NCI-H187 (cell line): Measurements from ENCODE around the gene GRIPAP1.
A peak's percentile ranks its signal among the peaks of the same experiment; 100 is the strongest.

Source experiments
- DNase-seq, 2 experiments: peaks; one replicate each; lab custom pipeline; 2025; lab: John Stamatoyannopoulos, UW

The GRIPAP1 gene

DNA sequence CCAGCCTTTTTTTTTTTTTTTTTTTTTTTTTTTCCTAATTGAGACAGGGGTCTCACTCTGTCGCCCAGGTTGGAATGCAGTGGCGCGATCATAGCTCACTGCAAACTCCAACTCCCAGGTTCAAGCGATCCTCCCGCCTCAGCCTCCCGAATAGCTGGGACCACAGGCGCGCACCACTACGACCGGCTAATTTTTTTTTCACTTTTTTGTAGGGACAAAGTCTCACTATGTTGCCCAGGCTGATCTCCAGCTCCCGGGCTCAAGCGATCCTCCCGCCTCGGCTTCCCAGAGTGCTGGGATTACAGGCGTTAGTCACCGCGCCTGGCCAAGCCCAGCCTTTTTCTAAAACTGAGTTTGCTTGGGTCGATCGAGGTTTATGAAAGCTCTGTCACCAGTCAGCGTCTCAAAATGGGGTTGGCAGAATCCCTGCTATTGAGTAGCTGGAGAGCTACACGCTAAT is 43.4 kb downstream of the GRIPAP1 start:
- DNase-seq = peak in 1 of 2 experiments; percentile 31

DNA sequence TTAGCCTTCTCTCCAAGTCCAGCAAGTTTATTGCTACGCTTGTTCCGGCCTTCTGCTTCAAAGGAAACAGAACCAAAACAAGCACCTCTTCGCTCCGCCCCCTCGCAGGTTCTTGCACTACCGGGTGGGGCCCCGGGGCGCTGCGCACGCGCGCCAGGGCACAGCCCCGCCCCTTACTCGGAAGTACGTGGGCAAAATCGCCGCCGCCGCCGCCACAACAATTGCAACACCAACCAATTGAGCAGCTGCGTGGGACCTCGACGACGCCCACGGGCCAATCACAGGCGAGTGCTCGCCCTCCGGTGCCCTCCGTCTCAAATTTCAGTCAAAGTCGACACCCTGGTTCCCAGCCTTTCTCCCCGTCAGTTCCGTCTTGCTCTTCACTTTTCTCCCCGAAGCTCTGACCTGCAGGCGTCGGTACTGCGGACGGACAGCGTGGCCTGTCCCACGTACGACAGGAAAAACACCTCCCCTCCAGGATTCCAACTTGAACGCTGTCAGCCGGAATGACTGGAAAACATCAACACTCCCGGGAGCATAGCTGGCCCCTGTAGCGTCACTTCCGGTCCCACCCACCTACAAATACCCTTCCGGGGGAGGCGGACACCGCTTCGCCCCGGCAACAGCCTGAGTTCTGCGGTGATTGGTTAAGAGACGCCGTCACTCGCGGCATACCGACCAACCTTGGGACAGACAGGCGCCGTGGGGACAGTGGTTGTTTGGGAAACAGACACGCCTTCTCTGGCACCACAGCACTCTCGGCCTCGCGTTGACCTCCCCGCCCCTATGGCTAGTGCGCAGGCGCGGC is 44.0 kb downstream of the GRIPAP1 start:
- DNase-seq = peak; percentile 86 to 91

DNA sequence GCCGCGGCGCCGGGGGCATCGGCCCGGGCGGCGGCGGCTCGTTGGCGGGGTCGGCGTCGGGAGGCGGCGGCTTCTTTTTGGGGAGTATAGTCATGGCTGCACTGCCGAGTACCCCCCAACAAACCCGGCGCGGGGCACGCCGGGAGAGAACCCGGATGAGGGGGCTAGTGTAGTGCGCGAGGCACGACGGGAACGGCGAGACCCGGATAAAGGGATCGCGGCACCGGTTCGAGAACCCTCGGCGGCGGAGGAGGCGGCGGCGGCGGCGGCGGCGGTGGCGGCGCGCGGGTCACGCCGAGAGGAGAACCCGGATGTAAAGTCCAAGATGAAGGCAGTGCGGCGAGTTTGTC is 44.6 kb downstream of the GRIPAP1 start, which contains the start of gene OTUD5:
Gene OTUD5, minus strand, starts transcription at position 131 of the 350 bp plus-strand sequence. Its CDS starts 37 bp downstream, at position 94.
- peak; percentile 15 to 25 for DNase-seq

DNA sequence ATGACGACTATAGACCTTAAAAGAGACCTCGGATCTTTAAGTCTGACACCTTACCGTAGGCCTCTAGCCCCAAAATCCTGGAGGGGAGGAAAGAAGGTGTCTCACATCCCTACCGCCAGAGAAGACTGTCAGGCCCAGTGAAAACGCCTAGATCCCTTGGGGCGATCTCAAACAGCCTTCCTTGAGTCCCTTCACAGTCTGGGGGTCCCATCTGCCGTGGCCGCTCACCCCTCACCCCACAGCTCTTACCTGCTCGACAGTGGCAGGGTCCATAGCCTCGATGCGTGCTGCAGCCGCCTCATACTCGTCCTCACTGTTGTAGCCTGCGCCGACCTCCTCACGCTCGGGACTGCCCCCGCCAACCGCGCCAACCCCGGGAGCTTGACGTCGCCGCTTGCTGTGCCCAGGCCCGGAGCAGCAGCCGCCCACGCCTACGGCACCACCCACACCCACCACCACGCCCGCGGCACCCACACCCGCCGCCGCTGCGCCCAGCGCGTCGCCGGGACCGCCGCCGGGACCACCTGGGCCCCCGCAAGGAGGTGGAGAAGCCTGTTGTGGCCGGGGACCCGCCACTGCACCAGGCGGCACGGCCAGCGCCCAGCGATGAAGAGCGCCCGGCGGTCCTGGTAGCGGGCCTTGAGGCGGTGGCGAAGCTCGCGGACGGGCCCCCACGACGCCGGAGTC is 45.2 kb downstream of the GRIPAP1 start:
- no peak for DNase-seq

DNA sequence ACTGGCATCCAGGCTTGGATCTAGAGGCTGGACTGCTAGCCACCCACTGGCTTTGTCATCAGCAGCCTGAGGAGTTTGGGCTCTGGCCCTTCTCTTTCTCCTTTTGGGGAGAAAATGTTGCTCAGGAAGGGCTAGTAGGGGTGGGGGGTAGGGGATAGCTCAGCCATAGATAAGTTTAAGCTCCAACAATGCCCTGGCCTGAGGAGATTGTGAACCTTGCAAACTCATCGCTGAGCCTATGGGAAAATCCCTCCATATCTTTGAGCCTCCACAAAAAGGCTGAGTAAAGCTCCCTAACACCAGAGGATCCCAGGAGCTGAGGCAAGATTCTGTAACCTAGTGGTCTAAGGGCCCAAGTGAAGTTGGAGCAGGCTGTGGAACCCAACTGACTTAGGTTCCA is 53.5 kb downstream of the GRIPAP1 start:
- no peak for DNase-seq

DNA sequence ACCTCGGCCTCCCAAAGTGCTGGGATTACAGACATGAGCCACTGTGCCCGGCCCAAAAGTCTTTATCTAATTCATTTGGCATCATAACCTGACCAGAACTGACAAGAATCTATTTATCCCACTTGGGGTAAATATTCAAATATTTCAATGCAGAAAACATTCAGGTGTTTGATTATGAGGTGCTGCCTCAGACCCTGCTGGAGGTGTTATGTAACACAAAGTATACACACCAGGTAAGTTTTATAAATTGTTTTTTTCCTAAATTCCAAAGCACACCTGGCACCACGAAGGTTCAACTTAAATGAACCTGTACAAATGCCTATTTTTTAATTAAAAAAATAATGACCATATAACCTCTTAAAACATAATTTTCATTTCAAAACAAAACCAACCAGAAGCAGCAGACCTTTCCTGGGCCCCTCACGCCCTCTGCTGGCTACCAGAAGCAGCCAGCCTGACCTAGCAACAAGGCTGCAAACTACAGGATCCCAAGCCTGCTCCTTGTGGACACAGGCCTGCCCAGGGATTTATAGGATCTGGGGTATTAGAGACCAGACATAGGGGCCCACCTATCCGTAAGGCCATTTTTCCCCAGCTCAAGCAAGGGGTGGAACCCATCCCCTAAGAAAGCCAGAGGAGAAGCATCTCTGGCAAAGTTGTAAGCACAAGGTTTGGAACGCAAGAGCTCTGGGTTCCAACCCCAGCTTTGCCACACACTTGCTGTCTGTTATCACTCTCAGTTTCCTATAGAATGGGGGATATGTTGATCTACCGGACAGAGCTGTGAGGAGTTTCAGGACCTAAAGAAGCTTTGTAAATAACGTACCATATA is 56.3 kb downstream of the GRIPAP1 start:
- no peak for DNase-seq

DNA sequence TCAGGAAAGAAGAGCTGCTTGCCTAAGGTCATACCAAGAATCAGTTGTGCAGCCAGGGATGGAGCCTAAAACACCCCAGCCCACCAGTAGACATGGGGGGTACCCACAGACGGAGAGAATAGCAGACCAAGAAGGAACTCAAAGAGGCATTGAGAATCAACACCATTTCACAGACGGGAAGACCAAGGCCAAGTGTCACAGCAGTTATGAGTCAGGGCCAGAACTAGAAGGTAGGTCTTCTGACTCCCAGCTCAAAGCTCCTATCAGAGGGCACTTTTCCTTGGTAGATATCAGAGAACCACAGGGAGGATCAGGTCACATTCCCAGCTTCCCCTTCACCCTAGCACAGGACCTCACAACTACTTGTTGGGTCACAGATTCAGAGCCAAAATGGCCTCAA is 59.2 kb downstream of the GRIPAP1 start:
- no peak for DNase-seq

DNA sequence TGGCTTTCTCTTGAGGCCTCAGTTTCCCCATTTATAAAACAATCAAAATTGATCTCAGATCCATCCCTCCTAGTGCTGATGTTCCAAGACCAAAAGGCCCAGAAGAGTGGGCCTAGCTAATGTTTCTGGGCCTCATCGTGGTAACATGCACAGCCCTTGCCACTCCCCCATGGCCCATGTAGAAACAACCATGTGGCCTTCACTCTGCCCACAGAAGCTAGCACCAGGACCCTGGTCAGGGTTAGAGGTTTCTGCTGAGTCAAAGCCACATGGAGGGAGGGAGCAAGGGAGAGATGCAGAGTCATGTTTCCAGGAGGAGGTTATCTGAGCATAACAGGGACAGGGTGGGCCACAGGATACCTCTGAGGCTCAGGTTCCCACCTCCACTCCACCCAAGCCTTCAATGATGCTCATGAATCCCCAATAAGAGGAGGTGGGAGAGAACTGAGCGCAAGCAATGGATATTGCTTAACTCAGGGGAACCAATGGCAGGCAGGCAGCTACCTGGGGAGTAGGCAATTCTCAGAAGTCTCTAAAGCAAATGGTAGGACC is 61.6 kb downstream of the GRIPAP1 start:
- no peak for DNase-seq

DNA sequence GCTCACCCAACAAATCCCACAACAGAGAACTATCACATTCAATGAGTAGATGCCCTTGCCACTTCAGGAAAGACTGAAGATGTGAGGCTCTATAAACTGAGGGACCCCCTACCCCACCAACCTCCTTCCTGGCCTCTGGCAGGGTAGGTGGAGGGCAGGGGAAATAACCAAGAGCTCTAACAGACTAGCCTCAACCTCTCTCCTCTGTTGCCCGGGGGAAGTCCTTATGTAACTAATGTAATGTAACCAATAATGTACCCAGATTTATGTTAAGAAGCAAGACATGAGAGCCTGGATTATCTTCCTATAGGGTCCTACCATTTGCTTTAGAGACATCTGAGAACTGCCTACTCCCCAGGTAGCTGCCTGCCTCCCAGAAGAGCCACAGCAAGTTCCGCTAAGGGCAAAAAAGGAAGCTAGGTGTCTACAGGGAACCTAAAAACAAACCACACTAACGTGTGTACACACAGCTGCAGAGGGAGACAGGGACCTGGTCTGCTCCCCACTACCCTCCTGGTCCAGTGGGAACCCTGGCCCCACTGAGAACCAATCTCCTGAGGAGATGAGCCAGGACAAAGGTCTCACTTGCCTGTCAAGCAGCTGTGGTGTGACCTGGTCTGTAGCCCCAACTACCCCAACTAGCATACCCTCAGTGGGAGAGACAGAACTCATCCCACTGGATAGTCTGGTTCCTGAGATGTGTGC is 62.4 kb downstream of the GRIPAP1 start:
- DNase-seq = no peak

DNA sequence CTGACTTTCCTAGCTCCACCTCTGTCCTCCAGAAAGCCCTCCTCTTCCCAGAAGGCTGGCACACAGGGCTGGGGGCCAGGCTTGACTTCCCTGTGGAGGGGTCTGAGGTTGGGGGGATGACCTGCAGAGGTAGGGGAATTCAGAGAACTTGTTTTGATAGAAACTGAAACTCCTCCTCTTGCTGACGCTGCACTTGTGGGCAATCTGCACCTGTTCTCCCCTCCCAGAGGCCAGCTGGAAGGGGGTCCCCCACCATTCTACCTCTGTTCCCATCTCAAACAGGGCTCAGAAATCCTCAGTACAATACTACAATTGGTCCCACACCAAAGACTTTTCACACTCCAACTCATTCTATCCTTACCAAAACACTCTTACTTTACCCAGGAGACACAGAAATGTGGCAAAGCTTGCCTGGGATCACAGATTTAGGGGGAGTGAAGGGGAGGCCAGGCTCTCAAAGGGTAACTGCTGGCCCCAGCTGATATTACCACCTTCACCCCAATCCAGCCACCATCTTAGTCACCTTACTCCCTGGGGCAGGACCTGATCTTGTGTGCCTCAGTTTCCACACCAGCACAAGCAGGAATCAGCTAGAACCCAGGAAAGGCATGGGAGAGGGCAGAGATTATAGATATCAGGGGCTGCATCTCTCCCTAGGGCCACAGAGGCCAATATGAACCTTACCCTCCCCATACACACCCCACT is 63.2 kb downstream of the GRIPAP1 start:
- DNase-seq = no peak

DNA sequence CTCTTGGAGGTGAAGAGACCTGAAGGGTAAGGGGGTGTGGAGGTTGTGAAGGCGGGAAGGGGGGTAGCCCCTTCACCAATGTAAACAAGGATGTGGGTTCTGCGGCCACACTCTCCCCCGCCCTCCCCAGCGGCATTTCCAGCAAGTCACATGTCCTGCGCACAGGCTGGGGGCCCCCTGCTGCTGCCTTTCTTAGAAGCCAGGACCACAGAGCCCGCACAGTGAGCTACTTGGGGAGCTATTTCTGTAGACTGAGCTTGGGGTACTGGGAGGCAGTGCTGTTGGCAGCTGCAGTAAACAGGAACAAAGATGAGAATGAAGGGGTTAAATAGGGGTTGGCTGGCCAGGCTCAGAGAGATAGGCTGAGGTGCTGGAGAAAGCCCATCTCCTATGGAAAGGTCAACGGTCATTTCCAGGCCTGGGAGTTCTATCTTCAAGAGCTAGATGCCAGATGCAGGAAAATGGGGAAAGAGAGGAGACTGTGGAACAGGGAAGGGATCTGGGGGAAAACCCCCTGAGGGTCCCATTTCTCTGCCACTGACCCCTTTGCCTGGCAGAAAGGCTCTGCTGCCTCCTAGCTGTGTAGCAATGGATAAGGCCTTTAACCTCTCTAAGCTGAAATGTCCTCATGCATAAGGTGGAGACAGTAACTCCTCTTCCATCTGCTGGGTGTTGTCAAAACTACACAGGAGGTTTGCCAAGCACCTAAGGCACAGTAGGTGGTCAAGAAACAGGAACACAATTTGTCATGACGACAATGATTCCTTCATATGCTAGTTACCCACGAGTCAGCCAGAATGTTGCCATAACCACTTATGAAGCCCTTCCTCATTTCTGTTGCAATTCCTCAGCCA is 64.8 kb downstream of the GRIPAP1 start:
- DNase-seq = no peak

DNA sequence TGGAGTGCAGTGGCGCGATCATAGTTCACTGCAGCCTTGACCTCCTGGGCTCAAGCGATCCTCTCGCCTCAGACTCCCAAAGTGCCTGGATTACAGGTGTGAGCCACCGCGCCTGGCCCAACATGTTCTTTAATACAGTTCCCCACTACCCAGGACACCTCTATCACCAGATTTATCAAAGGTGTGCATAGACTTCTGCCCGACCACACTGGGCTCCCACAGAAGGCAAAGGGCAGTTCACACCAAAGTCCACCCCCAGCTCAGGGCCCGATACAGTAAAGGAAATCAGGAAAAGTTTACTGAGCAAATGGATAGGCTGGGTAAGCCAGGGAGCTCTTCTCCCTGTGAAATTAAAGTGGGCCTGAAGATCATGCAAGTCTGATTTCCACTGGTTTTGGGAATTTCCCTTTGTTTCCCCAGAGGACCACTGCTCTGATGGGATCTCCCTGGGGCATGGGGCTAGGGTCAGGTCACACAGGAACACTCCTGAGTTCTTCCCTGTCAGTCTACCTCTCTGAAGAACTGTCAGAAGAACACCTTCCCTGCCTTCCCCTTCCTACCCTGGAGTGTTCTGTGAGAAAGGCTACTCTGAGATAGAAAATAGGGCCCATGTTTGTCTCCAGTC is 65.5 kb downstream of the GRIPAP1 start:
- no peak for DNase-seq

DNA sequence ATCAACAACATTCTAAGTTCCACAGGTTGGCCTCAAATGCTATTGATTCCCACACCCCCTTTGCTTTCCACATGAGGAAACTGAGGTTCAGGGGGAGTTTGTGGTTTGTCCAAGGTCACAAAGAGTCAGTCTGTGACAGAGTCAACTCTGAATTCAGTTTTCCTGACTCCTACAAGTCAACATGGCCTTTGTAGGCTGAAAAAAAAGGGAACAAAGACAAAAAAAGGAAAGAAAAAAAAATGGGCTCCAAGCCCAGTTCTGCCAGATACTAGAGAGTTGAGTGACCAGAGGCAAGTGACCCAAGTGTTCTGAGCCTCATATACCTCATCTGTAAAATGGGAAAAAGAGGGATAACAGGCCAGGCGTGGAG is 66.8 kb downstream of the GRIPAP1 start:
- no peak for DNase-seq

DNA sequence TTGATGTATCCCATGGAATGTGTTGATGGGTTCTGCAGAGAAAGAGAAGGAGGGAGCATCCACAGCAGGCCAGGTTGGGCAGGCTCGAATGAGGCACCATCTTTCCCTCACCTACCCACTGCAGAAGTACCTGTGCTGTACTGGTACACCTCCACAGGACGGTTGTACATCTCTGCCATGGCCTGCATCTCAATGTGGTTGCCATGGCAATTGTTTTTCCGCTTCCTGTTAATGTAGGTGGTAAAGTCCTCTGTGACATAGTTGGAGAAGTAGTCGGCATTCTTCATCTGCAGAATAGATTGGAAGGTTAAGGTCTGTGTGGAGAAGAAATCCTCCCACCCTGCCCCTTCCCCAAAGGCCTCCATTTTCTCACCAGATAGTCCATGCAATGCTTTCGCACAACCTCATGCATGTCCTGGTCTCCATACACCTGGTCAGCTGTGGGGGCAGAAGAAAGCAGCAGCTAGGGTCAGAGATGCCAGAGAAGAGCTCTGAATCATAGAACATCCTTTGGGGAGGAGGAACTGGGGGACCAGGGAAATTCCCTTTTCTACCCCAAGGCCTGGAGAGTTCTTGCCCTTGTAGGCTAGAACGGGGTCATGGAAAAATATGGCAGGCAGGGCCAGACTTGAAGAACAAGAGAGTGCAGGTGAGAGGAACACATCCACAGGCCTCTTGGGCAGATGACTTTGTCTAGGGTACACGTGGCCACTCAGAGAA is 67.3 kb downstream of the GRIPAP1 start:
- no peak for DNase-seq

DNA sequence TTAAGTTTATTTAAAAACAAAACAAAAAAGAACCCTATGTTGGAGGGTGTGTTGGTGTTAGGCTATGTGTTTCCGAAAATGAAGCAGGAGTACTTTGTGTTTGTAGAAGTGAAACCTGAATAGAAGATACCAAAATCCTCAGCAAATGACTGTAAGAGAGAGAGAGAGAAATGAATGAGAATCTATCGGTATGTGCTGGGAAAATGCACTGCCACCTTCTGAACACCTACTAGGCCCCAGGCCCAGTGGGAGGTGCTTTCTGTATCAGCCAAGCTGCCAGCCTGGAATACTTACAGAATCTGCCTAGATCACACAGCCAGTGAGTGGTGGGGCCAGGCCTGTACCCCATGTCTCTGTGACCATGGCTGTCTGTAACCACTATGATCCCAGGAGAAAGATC is 68.3 kb downstream of the GRIPAP1 start:
- DNase-seq = no peak

DNA sequence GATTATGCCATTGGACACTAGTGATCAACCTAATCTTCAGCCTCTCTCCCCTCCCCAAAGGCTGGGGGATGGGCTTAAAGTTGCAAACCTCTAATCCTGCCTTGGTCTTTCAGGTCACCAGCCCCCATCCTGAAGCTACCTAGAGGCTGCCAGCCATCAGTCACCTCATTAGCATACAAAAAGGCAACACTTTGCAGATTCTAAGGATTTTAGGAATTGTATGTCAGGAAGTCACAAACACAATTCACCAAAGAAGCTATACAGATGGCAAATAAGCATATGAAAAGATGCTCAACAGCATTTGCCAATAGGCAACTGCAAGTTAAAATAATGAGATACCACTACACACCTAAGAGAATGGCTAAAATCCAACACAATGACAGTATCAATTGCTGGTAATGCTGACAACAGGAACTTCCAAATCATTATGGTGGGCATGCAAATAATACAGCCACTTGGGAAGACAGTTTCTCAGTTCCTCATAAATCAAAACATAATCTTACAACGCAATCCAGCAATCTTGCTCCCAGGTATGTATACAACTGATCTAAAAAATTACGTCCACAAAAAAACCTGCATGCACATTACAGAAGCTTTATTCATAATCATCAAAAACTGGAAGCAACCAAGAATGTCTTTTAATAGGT is 74.2 kb downstream of the GRIPAP1 start:
- DNase-seq = no peak

DNA sequence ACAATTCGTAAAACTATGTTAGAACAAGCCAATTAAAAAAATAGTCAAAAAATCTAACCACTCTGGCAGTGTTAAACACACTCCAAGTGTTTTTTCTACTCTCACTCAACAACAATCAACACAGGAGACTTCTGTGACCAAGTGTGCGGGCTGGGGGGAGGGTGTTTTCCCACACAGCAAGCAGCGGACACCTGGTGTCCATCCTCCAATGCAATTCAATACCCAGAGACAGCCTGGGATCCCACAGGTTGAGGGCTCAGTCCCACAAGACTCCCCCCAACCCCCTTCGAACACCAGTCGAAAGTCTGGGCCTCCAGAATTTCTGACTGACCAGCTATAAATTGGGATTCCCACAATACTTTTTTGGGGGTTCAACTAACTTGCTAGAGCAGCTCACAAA is 74.9 kb downstream of the GRIPAP1 start:
- DNase-seq = no peak

DNA sequence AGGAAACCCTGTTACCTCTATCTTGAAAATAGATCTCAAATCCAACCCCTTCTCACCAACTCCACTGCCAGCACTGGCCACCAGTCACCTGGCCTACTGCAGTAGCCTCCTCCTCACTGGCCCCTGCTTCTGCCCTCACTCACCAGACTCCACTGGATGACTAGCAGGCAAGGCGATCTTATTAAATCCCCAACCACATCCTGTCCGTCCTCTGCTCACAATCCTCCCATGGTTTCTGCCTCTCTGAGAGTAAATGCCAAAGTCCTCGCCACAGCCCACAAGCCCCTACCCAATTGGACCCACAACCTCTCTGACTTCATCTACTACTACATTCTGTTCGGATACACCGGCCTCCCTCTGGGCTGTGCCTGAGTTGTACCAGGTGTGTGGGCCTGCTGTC is 77.8 kb downstream of the GRIPAP1 start:
- no peak for DNase-seq
